NCI-H1092 treated with DMSO at 0.1 percent for 48 hours (cell line): ENCODE data around the gene RYR3.
"Not testable (repeated sequence)": the region's sequence is repeated elsewhere in the genome, so short reads cannot be mapped to it uniquely, and the experiment has no call there.

Source experiments
- DNase-seq: peaks from one replicate; lab custom pipeline; 2025; lab: John Stamatoyannopoulos, UW

RYR3 gene

DNA sequence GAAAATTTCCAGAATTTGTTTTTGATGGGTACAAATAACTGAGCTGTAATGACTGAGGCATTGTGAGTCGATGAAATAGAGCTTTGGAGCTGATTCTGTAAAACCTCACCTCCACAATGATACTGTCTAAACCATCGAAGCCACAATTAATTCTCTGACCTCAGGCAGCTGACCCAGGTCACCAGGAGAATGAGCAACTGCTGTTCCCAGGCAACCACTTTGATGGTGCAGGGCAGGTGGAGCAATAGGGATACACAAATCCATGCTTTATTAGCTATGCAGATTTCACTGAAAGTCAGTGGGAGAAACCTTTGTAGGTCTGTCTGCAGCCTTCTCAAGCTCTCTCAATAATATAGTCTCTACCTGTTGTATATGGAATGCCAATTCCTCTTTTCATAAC is 204.4 kb downstream of the RYR3 start:
- no peak for DNase-seq

- DNase-seq, result no peak
Observed at GRCh38 chr15:33516563-33516962, 205.8 kb downstream of the RYR3 start.

DNA sequence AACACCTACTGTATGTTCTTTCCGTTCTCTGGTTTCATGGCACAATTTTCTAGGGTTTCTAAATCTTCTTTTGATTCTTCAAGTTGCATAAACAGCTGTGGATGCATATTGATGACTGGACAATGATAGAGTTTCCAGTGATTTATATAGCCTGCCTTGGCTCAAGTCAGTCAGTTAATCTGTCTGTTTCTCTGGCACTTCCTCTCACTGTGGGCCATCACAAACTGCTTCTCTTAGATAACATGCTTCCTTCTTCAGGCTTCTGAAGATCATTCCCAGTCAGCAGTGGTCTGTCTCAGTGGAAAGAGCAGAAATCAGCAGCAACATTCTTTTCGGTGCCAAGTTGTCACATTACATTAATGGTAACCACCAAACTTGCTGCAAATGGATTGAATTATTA is 207.2 kb downstream of the RYR3 start:
- DNase-seq, result no peak

GRCh38 chr15:33518421-33518820 is 207.7 kb downstream of the RYR3 start:
- DNase-seq, result no peak

GRCh38 chr15:33524274-33524673 is 213.5 kb downstream of the RYR3 start:
- no peak for DNase-seq

DNA sequence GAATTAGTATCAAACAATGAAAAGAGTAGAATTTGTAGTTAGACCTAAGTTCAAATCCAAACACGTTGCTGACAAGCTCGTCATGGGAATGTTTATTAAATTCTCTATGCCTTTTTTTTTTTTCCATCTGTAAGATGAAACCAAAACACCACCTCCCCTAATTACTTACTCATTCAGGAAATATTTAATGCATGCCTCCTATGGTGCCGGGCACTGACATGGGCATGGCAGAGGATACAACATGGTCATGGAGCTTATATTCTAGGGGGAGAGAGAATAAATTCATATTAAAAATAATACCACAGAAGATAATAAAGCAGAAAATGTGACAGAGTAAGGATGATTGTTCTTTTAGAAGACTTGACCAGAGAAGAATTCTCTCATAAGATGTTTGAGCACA is 215.8 kb downstream of the RYR3 start:
- DNase-seq, result no peak

DNA sequence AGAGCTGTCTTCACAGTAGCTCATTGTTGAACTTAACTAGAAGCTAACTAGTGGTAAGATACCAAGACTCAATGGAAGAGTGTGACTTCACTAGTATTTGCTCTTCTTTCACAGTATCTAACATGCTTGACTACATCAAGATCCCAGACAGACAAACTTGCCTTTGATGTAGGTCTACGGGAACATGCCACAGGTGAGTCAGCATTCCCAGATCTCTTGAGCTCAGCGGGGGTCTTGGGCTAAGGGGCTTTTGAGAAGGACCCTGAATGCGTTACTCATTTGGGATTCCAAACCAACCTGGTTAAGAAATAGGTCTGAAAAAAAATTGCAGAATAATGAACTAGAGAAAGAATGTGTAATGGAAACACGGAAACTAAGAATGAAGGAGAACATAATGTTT is 222.4 kb downstream of the RYR3 start:
- no peak for DNase-seq

DNA sequence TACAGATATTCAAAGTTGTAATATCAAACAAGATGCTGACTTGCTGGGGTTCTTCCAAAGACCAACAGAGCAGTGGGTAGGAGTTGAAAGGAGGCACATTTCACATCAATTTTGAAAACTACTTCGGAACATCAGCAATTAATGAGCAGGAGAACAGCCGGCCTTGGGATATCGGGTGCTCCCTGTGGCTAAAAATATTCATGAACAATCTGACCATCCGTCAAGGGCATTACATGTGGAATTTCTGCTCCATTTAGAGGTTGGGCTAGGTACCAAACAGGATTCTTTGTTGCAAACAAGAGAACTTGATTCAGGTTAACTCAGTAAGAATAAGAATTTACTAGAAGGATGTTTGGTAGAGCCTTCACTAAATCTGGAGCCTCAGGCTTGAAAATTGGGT is 223.9 kb downstream of the RYR3 start:
- DNase-seq, result no peak

GRCh38 chr15:33535135-33535534 is 224.4 kb downstream of the RYR3 start:
- DNase-seq, result no peak

- DNase-seq, result no peak
Observed at GRCh38 chr15:33539825-33540573, 229.2 kb downstream of the RYR3 start.

- DNase-seq, result no peak
Observed at GRCh38 chr15:33543957-33544356, 233.2 kb downstream of the RYR3 start.

GRCh38 chr15:33545866-33546265 is 235.1 kb downstream of the RYR3 start:
- no peak for DNase-seq

GRCh38 chr15:33547876-33548275 is 237.1 kb downstream of the RYR3 start:
- no peak for DNase-seq

DNA sequence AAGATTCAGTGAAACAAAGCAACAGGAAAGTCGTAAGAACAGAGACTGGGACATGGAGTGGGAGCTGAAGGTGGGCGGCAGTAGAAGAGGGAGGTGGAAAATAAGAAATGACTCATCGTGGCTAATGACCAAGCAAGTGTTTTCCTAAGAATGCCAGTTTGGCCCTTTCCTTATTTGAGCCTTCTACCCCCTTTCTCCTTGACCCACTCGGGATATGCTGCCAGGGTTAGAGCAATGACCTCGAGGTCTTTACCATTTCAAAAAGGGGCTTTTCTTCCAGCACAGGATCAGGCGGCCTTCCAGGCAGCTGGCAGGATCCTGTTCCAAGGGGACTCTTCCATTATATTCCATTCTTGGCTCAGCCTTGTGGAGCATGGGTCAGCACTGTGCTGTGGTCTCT is 241.1 kb downstream of the RYR3 start:
- DNase-seq, result no peak

GRCh38 chr15:33553157-33553556 is 242.4 kb downstream of the RYR3 start:
- no peak for DNase-seq

- DNase-seq, result no peak
Observed at GRCh38 chr15:33559207-33559890, 248.6 kb downstream of the RYR3 start.

GRCh38 chr15:33561407-33561806 is 250.6 kb downstream of the RYR3 start:
- DNase-seq, result no peak

DNA sequence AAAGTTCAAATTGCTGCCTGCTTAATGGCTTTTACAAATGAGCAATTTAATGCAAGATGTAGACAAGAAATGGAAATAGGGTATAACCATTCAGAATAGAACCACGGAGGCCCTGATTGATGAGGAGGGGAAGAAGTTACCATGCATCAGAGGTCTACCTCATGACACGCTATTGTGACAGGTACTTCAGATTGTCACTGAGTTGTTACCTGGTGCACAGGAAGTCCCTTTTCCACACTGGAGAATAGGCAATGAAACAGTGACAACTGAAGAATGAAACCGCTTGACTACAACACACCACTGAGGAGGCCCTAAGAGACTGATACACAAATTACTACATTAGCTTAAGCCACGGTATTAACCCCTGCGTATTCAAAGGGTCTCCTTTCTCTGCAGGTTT is 251.2 kb downstream of the RYR3 start:
- DNase-seq, result no peak

DNA sequence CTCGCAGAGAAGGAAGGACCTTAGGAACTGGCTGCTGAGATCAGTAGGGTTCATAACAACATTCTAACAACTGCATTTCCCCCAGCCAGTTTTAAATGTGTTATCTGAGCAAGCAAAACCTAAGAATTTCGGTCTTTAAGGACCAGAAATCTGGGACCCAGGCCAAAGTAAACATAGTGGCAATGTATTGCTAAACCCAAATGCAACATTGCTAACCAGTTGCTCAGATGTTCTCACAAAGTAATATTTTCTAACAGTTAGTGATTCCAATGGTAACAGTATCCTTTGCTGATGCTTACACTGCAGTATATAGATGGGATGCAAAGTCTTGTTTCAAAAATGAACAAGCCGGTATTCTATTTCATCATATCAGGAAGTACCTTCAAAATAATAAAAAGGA is 254.3 kb downstream of the RYR3 start:
- DNase-seq, result no peak

DNA sequence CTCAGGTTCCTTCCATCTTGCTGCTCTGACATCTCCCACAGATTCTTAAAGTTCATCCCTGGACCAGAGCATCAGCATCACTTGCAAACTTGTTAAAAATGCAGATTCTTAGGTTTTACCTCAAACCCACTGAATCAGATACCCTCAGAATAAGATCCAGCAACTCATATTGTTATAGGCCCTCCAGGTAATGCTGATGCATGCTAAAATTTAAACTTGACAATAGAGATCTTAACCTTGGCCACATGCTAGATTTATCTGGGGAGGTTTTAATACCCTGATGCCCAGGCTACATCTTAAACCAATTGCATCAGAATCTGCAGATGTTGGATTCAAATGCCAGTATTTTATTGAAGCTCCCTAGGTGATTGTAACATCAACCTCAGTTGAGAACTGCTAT is 256.9 kb downstream of the RYR3 start:
- no peak for DNase-seq

DNA sequence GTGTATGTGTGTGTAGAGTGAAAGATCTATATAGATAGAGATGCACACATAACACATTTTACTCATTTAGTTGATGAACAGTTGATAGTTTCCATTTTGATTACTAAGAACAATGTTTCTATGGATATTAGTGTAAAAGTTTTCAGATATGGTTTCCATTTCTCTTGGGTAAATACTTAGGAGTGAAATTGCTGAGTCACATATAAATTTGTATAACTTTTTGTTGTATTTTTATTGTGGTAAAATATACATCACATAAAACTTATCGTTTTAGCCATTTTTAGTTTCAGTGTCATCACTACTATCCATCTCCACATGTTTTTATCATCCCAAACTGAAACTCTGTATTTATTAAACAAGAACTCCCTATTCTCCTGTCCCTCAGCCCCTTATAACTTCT is 258.3 kb downstream of the RYR3 start:
- DNase-seq, result no peak

DNA sequence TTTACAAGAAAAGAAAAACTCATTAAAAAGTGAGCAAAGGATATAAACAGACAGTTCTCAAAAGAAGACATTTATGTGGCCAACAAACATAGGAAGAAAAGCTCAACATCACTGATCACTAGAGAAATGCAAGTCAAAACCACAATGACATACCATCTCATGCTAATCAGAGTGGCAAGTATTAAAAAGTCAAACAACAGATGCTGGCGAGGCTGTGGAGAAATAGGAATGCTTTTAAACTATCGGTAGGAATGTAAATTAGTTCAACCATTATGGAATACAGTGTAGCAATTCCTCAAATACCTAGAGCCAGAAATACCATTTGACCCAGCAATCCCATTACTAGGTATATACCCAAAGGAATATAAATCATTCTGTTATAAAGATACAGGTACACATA is 267.1 kb downstream of the RYR3 start:
- not testable (repeated sequence) for DNase-seq

GRCh38 chr15:33580526-33580925 is 269.8 kb downstream of the RYR3 start:
- DNase-seq, result no peak

DNA sequence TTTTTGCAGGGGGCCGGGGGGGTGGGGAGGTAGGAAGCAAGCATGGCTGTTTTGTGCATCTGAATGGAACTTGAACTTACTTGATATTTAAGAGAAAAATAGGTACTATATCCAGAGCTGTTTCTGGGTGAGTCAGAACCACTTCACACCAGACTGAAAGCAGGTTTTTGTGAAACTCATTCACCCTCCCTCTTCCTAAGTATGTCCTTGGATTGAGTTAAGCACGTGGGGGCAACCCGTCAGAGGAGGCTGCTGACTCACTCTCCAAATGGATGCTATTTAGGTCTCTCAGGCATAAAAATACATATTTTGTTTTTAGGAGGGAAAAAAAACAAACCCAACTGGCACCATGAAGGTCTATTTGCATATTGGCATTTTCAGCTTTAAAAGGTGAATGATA is 270.3 kb downstream of the RYR3 start:
- DNase-seq, result no peak
